ENCODE measurements around the gene CCL15. TPM values are rescaled to one million over a fixed set of nuclear protein-coding genes. Genes with fewer than 3 reads are reported as not detected.
A peak's percentile ranks its signal among the peaks of the same experiment; 100 is the strongest.

The CCL15 gene
- total RNA-seq, 4 donors from 2014 or later = 4.6 TPM; not detected in 3

- no peak for TF ChIP-seq CTCF (IDR thresholded peaks at IDR 0.05)
- no peak for DNase-seq (ENCODE audit: low spot score)
Measured at GRCh38 chr17:35972066-35972465, 29.3 kb downstream of the CCL15 start.

GRCh38 chr17:35969558-35970380 is 31.6 kb downstream of the CCL15 start:
- peak in 2 of 3 donors; percentile 46 to 53 for TF ChIP-seq CTCF (IDR thresholded peaks at IDR 0.05)
- peak; percentile 74 for DNase-seq (ENCODE audit: low spot score)
- peak; percentile 14 for ATAC-seq (ENCODE audit: low FRiP score)

More at GRCh38 chr17:35972066-35972465, 29.3 kb downstream of the CCL15 start:
- ATAC-seq (ENCODE audit: low FRiP score) = no peak

GRCh38 chr17:35968520-35969054 is 32.8 kb downstream of the CCL15 start:
- no peak for TF ChIP-seq CTCF (IDR thresholded peaks at IDR 0.05)
- ATAC-seq (ENCODE audit: low FRiP score) = no peak
- DNase-seq (ENCODE audit: low spot score) = no peak

- no peak for TF ChIP-seq CTCF (IDR thresholded peaks at IDR 0.05)
- no peak for DNase-seq (ENCODE audit: low spot score)
- no peak for ATAC-seq (ENCODE audit: low FRiP score)
Measured at GRCh38 chr17:35965272-35965671, 36.1 kb downstream of the CCL15 start.

- ATAC-seq (ENCODE audit: low FRiP score) = no peak
- no peak for DNase-seq (ENCODE audit: low spot score)
- TF ChIP-seq CTCF (IDR thresholded peaks at IDR 0.05) = no peak
Measured at GRCh38 chr17:35963663-35964062, 37.7 kb downstream of the CCL15 start.

GRCh38 chr17:35953720-35954119 is 47.6 kb downstream of the CCL15 start:
- DNase-seq (ENCODE audit: low spot score) = no peak
- no peak for TF ChIP-seq CTCF (IDR thresholded peaks at IDR 0.05)
- ATAC-seq (ENCODE audit: low FRiP score) = no peak

- no peak for ATAC-seq (ENCODE audit: low FRiP score)
- TF ChIP-seq CTCF (IDR thresholded peaks at IDR 0.05) = no peak
- DNase-seq (ENCODE audit: low spot score) = no peak
Measured at GRCh38 chr17:35949401-35949800, 52.0 kb downstream of the CCL15 start.
